Kidney capillary endothelial cell (primary cell): Measurements from ENCODE around the gene F11R.
"Not testable (repeated sequence)": the region's sequence is repeated elsewhere in the genome, so short reads cannot be mapped to it uniquely, and the experiment has no call there.

Source experiments
- DNase-seq: peaks from one replicate; pipeline ENCODE4 v3.0.0-alpha.2; 2018; ENCODE audit warnings: low spot score

F11R gene

DNA sequence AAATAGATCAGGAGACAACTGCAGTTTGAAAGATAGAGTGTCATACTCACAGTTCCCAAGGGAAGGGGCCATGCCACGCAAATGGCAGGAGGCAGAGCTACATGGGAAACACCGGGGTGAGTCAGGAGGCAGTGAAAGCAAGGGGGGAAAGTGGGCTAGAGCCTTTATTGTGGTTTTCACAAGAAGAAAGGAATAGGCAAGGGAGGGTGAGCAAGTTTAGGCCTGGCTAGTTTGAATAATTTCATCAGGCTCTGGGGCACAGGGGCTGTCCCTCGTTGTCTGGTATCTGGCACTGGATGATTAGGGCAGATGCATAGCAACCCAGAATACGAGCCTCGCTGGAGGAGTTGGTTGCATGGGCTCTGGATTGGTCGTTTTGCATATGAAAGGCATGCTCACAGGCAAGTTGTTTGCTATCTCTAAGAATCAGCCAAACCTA is 49.3 kb downstream of the F11R start:
- DNase-seq: no peak

DNA sequence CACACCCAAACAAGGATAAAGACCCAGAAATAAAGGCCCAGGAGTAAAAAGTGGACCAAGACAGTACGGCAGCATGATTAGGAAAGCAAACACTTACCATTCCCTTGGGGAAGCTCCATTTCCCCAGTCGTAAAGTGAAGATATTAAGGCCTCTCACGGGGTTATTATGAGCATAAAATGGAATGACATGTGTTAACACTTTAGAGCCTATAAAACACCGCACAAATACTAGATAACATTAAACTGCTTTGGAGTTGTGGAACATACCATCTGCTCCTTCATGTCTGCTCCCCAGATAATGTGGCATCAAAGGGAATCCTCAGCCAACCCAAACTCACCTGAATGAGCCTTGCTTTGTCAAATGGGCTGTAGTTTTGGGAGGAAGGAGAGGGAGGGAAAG is 57.4 kb downstream of the F11R start:
- no peak for DNase-seq

DNA sequence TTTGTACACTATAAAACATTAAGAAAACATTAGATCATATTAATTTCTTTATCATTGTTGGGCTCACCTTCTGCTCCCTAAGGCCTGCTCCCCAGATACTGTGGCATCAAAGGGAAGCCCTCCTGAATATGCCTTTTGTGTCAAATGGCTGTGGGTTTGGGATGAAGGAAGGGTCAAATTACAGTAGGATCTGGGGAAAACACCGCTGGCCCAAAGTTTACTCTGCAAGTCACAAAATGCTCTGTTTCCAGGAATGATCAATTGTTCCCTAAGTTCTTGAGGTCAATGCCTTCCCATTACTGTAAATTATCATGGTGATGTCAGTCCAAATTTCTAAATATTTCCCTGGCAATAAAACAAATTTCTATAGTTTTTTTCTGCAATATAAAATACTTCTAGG is 59.5 kb downstream of the F11R start:
- DNase-seq: no peak

DNA sequence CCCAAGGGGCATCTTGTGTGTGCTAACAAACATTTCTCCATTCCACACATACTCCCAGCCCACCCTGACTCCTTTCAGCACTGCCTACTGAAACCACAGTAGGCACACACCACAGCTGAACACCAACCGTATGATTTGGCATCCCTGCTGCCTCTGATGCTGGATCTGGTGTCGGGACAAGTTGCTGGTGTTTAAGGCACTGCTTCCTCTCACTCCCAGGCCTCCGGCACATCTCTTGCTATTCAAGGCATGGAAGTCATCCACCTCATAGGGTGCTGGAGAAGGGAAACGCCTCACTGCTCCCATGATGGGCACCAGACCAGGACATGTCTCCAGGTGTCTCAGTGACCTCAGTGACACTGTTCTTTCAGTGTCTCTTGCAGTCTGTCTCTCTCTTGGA is 64.0 kb downstream of the F11R start:
- DNase-seq: no peak

DNA sequence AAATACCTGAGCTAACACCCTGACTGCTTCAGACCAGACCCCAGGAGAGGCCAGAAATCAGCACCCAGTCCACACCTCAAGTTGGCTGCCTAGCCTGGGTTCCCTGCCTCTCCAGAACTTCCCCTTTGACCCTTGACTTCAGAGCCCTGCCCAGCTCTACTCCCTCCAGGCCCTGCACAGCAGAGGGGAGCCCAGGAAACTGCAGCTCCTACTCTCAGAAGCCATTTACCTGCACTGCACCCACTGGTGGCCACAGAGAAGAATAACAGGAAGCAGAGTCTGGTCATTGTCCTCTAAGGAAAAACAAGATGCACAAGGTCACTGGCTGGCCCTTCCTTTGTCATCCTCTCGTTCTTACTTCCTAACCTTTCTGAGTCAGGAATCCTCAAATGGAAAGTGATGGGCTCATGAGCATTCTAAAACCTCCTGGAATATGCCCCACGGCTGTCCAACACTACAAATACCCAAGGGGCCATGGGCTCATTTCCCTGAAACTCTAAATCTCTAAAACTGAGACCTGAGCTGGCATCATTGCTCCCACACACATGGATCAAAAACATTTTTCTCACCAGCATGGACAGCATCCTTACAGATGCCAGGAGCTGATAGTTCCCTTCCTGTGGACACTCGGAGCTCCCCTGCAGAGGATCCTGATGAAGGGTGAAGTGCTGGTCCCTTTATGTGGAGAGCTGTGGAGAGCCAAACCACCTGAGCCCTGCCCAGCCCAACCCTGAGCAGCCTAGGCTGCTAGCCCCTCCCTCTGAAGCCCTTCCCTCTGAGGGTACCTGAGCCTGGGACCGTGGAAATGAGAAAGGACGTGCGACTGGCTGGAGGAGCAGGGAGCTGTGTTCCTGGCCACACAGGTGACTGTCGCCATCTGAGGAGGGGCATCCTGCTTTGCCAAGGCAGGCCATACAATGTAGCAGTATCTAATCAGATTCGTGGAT is 66.5 kb downstream of the F11R start, which contains the start of gene ITLN2:
Gene ITLN2 (minus strand): TSS at position 652 of the 947 bp plus-strand sequence. CDS start 68 bp downstream, at position 584.
- peak; percentile 23 for DNase-seq

DNA sequence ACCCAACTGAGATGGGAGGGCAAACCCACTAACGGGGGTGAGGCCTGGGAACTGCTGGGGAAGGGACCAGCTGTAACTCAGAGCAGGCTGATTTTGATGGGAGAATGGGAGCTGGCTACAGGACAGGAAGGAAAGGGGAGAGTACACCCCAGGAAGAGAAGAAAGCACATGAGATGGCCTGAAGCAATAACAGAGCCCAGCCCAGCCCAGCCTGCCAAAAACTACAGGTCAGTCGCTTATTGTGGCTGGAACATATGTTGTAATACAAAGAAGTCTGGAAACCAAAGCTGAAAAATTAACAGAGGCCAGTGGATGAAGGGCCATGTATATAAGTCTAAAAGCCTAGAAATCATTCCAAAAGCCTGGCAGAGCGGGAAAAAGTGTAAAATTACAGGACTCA is 67.9 kb downstream of the F11R start:
- no peak for DNase-seq

DNA sequence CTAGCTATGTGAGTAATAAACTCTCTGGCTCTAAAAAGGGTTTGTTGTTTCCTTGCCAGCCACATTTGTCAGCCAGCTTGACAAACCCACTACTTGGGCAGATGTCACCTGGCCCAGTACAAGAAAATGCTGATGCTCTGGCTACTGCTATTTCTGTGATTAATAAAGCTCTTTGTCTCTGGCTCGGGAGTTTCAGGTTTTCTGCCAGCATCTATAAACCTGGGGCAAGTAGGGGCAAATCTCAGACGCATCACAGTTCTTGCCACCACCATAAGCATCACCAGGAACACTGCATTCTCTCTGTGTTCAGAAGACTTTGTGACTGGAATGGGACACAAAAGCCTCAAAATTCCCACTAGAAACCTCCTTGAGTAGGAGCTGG is 68.8 kb downstream of the F11R start:
- no peak for DNase-seq

DNA sequence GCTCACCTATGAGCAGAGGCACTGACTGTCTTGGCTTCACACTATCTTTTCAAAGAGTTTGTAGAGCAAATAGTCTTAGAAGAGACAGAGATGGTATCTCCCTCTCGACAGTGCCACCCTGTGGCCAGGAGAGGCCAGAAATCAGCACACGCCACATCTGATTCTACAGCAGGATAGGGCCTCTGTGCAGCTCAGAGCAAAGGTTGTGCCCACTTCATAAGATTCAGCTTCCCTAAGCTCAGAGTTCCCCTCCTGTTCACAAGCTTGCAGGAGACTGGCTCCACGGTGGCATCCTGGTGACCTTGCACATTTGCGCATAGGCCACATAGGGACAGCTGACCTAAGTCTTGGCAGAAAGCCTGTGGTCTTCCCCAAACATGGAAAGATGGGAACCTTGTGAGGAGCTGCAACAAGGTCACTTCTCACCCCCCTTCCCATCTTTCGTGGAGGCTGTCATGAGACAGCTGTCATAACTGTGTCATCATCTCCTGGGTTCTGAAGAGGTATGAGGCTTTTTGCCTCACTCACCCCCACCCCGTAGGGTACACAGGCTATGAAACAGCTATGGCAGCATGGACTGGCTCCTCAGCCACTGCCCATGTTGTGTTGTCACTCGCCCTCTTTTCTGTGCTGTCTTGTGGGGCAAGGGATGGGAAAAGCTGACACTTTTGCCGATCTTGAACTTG is 69.4 kb downstream of the F11R start:
- DNase-seq: peak; percentile 58

DNA sequence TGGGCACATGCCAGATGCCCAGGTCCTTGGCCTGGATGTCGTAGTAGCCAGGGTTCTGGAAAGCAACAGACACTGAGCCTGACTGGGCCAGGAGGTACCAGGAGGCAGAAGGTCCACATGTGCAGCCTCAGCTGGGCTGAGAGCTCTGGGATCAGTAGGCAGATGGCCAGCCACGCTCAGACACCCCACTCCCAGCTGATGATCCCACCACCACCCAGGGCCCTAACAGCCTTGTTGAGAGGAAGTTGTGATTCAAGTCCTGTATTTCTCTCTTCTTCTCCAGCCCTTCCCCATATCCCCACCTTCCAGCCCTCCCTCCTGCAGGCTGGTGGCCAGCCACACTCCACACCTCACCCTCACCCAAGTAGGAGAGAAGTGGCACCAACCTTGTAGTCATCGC is 70.3 kb downstream of the F11R start:
- DNase-seq: no peak

DNA sequence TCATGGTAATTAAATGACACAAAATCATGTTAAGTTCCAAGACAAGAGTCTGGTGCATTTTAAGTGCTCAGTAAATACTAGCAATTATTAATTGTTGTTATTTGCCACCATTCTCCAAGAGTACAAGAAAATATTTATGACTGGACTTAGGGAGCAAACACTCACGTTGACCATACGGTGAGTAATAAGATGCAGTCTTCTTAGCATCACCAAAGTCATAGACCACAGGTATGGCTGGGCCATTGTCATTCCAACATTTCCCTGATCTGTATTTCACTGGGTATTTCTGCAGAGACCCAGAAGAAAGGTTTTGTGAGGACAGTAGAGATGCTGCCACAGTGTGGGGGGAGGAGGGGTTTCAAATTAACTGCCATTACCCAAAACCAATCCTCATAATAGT is 71.1 kb downstream of the F11R start:
- no peak for DNase-seq

DNA sequence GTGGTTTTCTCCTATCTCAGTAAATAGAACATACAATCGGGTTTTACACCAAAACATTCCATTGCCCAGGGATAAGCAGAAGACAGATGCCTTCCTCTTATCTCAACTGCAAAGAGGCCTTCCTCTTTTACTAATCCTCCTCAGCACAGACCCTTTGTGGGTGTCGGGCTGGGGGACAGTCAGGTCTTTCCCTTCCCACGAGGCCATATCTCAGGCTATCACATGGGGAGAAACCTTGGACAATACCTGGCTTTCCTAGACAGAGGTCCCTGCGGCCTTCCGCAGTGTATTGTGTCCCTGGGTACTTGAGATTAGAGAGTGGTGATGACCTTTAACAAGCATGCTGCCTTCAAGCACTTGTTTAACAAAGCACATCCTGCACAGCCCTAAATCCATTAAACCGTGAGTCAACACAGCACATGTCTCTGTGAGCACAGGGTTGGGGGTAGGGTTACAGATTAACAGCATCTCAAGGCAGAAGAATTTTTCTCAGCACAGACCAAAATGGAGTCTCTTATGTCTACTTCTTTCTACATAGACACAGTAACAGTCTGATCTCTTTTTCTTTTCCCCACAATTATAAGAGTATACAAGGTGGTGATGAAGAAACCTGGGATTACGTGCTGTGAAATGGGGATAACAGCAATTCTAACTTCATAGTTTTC is 71.6 kb downstream of the F11R start:
- not testable (repeated sequence) for DNase-seq

DNA sequence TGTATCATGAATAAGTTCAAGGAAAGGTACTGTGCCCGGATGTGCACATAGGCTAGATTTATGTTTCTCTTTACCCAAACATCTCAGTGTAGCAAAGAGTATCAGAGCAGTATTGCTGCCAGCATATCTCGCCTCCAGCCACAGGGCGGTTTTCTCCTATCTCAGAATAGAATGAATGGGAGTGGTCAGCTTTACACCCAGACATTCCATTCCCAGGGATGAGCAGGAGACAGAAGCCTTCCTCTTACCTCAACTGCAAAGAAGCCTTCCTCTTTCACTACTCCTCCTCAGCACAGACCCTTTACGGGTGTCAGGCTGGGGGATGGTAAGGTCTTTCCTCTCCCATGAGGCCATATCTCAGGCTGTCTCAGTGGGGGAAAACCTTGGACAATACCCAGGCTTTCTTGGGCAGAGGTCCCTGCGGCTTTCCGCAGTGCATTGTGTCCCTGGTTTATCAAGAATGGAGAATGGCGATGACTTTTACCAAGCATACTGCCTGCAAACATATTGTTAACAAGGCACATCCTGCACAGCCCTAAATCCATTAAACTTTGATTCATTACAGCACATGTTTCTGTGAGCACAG is 73.7 kb downstream of the F11R start:
- not testable (repeated sequence) for DNase-seq

DNA sequence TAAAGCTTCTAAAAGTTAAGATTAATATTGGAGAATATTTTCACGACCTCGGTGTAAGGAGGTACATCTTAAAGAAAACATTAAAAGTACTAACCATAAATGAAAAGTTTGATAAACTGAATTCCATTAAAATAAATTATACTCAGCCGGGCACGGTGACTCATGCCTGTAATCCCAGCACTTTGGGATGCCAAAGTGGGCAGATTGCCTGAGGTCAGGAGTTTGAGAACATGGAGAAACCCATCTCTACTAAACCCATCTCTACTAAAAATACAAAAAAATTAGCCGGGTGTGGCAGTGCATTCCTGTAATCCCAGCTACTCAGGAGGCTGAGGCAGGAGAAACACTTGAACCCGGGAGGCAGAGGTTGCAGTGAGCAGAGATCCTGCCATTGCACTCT is 75.1 kb downstream of the F11R start:
- DNase-seq: not testable (repeated sequence)
